GM20000 (cell line): ENCODE results near the gene SPI1.

ENCODE experiments used
- DNase-seq: peaks from one replicate; pipeline ENCODE4 v3.0.0; 2012; ENCODE audit warnings: low spot score
- CTCF ChIP-seq: IDR thresholded peaks from 2 replicates; pipeline ENCODE4 v1.5.1; 2012; ENCODE audit warnings: mild to moderate bottlenecking, control low read depth; ENCODE audit errors: extremely low read depth, missing control alignments

SPI1 gene

GRCh38 chr11:47342036-47342803 is 36.1 kb downstream of the SPI1 start:
- no peak for TF ChIP-seq CTCF
- no peak for DNase-seq

GRCh38 chr11:47340980-47341775 is 37.2 kb downstream of the SPI1 start:
- DNase-seq, result no peak

GRCh38 chr11:47340010-47340409 is 38.3 kb downstream of the SPI1 start:
- DNase-seq, result no peak
- TF ChIP-seq CTCF, result no peak

More at GRCh38 chr11:47340980-47341775, 37.2 kb downstream of the SPI1 start:
- TF ChIP-seq CTCF, result no peak

- TF ChIP-seq CTCF, result no peak
- DNase-seq, result no peak
Observed at GRCh38 chr11:47338396-47339241, 39.7 kb downstream of the SPI1 start.

- TF ChIP-seq CTCF, result no peak
- no peak for DNase-seq
Observed at GRCh38 chr11:47337229-47337924, 41.0 kb downstream of the SPI1 start.

GRCh38 chr11:47336595-47336994 is 41.8 kb downstream of the SPI1 start:
- no peak for TF ChIP-seq CTCF

More at GRCh38 chr11:47336595-47336994, 41.8 kb downstream of the SPI1 start:
- no peak for DNase-seq
